Effector CD4-positive, alpha-beta T cell (primary cell): ENCODE data around the gene USP24.

Experiments used
- DNase-seq: peaks from one replicate; pipeline ENCODE4 v3.0.0-alpha.2; 2020

The USP24 gene

DNA sequence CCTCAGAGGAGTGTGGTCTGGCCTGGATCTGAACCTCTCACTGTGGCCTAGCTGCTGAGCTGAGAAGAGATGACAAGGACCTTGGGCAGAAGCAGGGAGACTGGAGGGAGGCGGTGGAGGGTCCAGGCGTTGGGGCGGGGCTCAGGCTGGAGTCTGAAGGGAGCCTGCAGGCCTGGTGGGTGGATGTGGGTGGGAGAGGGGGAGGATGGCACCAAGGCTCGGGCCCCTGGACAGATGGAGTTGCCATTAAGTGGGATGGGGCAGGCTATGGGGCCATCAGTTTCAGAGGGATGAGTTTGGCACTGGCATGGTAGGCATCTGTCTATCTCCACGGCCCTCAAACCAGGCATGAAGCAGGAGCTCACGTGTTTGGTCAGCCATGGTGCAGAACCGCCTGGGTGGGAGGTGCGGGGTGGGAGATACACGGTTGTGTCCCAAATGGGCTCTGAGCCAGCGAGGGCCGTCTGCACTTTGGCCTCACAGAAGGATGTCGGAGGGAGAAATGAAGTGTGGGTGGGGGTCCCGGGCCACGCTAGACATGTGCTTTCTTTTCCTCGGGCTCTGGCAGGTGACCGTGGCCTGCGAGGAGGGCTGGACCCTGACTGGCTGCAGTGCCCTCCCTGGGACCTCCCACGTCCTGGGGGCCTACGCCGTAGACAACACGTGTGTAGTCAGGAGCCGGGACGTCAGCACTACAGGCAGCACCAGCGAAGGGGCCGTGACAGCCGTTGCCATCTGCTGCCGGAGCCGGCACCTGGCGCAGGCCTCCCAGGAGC lies 152.2 kb downstream of the USP24 start:
- no peak for DNase-seq

DNA sequence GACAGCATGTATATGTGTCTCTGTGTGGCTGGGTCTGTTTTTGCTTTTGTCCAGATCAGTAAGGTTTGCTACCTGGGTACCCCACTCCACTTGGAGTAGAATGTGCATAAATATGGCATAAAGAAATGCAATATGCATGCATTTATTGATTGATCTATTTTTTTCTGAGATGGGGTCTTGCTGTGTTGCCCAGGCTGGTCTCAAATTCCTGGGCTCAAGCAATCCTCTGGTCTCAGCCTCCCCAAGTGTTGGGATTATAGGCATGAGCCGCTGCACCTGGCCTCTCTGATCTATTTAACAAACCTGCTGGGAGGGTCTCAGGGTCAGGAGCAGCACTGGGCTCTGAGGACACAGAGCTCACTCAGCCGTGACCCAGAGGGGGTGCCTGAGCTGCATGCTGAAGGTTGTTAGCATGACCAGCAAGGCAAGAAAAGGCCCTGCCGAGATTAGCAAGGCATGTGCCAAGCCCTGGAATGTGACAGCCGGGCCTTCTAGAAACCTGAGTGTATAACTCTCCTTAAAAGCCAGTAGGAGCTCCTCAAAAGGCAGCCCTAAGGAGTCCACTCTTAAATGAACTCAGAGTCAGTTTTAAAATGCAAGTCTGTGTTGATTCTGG lies 153.3 kb downstream of the USP24 start:
- DNase-seq, result no peak

DNA sequence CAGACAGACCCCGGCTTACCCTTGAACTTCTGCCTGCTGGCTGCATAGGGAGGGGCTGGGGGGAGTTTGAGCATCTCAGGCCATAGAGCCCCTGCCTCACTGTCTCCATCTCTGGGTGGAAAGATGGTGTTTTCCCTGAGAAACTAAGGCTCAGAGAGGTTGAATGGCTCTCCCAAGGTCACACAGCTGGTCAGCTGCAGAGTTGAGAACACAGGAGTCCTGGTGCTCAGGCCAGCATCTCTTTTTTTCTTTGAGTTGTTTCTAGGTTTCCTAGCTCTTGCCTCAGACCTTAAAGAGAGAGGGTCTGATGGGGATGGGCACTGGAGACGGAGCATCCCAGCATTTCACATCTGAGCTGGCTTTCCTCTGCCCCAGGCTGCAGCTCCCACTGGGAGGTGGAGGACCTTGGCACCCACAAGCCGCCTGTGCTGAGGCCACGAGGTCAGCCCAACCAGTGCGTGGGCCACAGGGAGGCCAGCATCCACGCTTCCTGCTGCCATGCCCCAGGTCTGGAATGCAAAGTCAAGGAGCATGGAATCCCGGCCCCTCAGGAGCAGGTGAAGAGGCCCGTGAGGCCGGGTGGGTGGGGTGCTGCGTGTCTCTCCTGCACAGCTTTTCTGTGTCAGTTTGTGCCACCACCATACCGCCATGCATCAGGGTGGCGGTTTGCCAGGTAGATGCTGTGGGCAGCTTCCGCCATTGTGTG lies 154.0 kb downstream of the USP24 start:
- no peak for DNase-seq

DNA sequence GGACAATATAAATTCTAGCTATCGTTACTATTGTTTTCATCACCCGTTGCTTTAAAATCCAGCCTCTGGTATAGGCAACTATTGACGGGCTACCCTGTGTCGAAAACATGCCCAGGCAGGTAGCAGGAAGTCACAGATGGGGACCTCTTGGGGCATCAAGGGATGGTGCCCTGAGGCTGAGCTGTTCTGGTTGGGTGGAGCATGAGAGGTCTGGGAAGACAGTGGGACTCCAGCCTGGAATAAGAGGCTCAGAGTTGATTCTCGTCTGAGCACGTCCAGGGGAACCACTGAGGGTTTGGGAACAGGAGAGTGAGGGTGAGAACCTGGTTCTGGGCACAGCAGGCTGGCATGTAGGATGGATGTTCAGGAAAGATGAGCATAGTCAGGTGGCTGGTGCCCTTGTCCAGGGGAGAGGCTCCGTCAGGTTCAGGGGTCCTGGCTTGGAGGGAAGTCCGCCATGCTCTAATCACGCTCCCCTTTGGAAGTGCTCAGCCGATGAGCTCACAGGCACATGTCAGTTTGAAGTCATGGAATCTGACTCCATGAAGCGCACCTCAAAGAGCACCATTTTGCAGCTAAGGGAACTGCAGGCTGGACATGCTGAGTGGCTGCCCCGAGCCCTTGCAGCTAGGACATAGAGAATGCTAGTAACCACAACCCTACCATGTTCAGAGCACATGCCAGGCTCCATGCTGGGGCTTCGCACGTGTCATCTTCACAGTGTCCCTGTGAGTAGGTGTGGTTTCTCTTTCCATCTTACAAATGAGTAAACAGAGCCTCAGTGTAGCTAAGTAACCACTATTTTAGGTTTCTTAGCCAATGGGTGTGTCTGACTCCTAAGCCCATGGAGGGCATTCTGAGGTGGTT lies 154.8 kb downstream of the USP24 start:
- no peak for DNase-seq

DNA sequence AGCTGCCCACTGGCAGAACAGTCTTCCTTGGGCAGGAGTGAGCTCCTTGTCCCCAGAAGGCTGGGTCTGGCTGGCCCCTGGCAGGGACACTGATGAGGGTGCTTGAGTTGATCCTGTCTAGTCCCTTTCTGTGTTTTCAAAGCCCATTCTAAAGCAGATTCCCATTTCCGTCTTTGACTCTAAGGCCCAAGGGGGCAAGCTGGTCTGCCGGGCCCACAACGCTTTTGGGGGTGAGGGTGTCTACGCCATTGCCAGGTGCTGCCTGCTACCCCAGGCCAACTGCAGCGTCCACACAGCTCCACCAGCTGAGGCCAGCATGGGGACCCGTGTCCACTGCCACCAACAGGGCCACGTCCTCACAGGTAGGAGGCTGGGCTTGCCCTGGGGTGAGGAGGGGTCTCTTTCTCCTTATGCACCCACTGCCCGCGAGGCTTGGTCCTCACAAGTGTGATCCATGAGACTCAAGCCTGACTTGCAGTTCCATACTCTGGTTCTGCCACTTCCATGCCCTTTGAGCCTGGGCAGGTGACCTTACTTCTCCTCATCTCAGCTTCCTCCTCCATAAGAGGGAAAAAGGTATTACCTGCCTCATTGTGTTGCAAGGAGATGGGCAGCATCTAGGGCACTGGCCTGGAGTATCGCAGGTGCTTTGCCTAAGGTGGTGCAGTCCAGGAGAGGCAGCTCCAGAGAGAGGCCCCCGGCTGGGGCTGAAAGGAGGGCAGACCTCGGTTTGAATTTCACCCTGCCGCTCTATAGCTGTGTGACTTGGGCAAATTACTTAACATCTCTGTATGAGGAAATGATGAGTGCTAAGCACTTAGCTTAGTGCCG lies 155.6 kb downstream of the USP24 start:
- DNase-seq, result no peak

DNA sequence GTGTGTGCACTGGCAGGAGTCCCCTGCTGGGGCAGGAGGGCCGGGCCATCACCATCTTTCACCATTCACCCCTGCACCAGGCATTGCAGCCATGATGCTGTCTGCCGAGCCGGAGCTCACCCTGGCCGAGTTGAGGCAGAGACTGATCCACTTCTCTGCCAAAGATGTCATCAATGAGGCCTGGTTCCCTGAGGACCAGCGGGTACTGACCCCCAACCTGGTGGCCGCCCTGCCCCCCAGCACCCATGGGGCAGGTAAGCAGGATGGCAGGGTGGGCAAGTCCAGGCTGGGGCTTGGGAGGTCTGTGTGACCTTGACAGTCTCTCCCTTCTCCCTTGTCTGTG lies 157.2 kb downstream of the USP24 start:
- DNase-seq, result no peak

DNA sequence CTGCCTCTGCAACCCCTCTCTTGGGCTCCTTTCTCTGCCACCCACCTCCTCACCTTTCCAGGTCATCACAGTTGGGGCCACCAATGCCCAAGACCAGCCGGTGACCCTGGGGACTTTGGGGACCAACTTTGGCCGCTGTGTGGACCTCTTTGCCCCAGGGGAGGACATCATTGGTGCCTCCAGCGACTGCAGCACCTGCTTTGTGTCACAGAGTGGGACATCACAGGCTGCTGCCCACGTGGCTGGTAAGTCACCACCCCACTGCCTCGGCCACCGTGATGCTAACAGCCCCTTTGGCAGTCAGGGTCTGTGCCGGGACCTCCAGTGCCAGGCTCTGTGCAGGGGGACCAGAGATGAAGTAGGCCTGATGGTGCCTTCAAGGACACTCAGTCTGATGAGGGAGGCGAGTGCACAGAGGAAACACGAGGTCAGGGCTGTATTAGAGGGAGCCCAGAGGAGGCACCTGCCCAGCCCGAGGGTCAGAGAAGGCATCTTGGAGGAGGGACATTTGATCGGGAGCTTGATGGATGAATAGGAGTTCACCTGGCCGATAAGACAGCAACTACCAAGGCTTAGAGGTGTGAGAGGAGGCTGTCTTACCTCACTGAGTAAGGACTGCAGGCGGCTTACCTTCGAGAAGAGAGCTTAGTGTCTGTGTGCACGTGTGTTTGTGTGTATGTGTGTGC lies 157.8 kb downstream of the USP24 start:
- no peak for DNase-seq

DNA sequence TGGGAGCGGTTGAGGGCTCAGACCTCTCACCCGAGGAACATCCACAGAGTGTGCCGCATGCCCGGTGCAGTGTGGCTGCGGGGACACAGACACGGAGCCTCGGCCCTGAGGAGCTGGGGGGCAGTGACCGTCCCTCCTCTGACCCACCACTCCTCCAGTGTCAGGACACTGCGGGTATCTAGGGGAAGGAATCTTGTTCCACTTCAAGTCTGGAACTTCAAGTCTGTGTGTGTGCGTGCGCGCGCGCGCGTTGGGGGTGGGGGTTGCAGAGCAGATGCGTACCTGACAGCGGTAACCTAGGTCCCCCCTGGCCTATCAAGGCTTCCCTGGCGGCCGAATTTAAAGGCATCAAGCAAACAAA lies 158.6 kb downstream of the USP24 start:
- DNase-seq, result no peak

DNA sequence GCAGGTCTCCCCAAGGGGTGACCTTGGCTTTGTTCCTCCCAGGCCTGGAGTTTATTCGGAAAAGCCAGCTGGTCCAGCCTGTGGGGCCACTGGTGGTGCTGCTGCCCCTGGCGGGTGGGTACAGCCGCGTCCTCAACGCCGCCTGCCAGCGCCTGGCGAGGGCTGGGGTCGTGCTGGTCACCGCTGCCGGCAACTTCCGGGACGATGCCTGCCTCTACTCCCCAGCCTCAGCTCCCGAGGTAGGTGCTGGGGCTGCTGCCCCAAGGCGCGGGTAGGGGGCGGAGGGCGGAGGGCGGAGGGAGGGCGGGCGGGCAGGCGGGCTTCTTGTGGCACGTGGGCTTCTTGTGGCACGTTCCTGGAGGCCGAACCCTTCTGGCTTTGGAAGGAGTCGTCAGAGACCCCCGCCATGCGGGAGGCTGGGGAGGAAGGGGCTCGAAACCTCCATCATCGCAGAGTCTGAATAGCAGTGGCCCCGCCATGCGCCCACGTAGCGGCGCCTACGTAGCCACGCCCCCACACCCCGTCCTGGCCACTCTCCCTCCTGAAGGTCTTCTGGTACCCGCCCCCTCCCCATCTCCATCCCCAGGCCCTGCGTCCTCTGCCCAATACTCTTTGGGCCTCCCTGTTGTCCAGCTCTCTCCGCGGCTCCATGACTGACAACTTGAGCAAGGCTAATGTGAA lies 159.1 kb downstream of the USP24 start:
- no peak for DNase-seq

DNA sequence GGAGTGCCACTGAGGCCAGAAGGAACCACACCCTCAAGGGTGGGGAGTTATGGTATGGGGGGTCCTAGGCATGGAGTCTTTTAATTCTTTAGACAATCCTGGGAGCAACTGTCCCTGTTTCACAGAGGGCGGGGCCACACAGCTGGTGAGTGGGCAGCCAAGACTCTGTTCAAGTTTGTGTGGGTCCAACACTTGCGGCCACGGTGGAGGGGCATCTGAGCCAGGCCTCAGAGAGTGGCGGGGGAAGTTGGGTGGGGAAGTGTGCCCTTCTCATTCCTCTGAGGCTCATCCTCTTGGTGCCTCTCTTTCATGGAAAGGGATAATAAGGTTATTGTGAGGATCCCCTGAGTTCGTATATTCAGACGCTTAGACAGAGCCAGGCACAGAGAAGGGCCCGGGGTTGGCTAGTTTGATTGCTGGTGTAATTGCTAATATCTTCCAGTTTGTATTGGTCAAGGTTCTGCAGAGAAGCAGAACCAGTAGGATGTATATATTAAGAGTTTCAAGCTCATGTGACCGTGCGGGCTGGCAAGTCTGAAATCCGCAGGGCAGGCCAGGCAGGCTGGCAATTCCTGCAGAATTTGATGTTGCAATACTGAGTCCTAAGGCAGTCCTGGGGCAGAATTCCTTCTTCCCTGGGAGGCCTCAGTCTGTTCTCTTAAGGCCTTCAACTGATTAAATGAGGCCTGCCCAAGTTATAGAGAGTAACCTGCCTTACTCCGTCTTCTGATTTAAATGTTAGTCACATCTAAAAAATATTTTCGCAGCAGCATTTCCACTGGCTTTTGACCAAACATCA lies 159.9 kb downstream of the USP24 start:
- no peak for DNase-seq

DNA sequence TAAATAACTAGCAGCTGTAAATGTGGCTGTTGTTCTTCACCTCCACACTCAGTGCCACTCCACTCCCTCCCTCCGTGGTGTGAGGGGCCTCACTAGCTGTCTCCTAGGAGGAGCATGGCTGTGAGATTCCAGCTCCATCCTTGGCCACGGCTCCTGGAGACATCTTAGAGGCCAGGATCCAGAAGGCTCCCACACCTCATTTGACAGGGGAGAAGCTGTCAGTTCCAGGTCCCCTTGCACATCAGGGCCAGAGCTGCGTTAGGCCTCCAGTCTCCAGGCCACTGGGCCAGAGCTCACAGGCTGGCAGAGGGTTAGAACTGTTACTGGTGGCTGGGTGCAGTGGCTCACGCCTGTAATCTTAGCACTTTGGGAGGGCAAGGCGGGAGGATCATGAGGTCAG lies 160.8 kb downstream of the USP24 start:
- DNase-seq, result no peak

DNA sequence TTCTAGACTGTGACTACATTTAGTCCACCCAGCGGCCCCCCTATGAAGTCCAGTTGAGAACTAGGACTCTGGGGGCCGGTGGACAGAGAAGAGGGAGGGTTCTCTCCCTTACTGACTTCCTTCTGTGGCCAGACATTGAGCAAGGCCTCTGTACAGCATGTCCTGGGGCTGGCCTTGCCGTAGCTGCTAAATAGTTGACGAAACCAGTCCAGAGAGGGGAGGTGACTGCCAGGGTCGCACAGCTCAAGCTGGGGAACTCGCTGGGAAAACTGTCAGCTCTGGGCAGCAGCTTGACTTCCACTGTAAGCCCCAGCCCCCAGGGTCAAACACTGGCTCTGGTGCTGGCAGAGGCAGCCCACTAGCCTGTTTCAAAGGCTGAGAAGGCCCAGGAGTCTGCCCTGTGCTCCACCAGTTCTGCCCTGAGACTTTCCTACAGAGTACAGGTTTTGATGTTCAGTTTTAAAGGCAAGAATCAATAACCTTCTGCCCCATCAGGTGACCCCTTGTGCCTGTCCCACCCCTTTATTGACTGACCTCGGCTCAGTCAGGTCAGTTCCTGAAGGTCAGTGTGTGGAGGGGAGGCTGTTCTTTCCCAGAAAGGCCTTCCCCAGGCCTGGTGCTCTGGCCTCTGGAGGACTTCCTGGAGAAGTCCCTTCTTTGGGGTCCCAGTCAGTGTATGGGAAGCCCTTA lies 161.8 kb downstream of the USP24 start:
- DNase-seq, result no peak

DNA sequence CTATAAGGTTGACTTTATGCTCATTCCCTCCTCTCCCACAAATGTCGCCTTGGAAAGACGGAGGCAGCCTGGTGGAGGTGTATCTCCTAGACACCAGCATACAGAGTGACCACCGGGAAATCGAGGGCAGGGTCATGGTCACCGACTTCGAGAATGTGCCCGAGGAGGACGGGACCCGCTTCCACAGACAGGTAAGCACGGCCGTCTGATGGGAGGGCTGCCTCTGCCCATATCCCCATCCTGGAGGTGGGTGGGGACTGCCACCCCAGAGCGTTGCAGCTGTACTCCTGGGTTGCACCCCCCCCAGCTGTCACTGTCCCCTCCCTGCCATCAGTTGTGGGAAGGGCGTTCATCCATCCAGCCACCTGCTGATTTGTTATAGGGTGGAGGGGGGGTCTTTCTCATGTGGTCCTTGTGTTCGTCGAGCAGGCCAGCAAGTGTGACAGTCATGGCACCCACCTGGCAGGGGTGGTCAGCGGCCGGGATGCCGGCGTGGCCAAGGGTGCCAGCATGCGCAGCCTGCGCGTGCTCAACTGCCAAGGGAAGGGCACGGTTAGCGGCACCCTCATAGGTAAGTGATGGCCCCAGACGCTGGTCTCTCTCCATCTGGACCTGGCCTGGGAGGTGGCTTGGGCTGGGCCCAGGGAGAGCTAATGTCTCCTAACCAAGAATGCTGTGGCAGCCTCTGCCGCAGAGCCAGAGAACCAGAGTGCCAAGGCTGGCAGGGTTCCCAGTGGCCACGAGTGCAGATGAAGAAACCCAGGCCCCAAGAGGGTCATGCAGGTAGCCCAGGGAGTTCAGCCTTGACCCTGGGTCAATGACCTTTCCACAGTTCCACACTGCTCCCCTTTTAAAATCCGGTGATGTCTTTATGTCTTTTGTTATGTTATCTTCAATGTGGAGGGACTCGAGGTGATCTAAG lies 162.7 kb downstream of the USP24 start:
- DNase-seq, result no peak

DNA sequence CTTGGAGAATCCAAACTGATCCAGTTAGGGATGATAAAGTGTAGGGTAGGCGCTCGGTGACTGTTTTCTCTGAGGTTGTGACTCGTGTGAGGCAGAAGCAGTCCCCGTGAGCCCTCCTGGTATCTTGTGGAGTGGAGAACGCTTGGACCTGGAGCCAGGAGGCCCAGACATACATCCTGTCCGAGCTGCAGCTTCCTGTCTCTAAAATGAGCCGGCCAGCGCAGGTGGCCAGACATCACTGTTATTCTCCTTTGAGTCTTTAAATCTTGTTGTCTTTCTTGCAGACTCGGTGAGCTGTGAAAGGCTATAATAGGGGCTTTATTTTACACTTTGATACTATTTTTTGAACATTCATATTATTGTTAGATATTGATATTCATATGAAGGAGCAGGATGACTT lies 163.5 kb downstream of the USP24 start:
- DNase-seq, result no peak

DNA sequence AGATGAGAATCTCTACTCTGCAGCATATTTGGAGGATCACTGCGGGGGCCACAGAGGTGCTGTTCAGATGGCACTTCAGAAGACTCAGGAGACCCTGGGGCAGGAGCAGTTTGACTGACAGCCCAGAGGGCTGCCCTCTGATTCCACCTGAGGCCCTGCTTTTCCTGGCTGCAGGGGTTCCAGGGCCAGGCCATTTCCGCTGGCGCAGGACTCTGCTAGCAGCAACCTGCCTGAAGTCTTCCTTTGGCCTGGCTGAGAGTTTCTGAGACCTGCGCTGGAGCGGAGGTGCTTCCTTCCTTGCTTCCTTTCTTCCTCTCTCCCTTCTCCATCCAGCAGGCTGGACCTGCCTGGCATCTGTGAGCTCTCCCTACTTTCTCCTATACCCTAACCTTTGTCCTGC lies 164.0 kb downstream of the USP24 start:
- no peak for DNase-seq

DNA sequence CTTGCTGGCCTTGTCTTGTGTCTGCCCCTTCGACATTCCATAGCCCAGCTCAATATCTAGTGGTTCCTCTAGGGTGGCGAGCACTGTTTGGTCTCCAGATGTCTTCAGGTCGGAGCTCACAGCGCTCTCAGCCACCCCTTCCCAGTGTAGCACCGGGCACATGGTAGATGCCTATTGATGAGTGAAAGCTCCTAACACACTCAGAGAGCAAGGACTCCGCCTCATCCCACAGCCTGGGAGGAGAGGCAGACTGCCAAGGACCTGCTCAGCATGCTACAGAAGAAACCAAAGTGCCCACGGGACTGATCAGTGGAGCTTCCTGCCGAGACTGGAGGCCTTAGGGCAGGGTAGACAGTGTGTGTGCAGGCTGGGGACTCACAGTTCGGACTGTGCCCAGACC lies 164.9 kb downstream of the USP24 start:
- DNase-seq, result no peak

DNA sequence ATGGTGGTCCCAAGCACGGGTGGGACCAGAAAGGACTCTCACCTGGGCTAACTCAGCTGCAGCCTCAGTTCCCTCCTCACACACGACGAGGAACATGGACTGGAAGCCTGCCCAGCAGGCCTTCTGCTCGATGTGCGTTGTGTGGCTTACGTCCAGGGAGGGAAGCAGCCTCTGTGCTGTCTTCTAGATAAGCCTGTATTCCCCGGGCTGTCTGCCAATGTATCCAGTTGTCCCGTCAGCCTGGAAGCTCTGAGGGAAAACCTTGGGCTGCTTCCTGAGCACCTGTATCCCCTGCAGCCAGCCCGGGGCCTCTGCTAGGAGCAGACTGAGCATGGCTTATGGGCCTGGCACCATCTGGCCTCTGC lies 165.3 kb downstream of the USP24 start:
- no peak for DNase-seq

DNA sequence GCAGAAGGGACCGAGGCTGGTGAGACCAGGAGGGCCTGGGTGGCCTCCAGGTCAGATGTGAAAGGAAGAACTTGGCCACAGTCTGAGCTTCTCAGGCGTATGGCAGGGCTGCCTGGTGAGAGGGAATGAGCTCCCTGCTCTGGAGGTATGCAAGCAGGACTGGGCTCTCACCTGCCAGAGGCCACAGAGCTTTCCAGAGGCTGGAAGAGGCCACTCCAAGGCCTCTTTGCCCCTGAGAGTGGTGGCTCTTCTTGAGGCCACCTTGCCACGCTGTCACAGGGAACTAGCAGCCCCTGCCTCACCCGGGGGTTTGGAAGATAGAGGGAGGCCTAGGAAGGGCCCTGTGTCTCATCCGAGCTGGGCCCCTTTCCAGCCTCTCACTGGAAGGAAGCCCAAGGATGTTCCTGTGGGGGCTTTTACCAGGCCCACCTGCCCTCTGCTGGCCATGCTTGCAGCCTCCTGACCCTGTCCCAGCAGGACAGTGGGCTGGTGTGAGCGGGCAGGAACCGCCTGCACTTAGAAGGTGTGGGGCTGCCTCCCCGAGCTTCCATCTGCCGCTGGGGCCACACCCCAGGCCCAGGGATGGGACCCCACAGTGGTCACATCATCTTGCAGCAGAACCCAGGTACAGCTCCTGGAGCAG lies 165.8 kb downstream of the USP24 start:
- DNase-seq, result no peak
